ENCODE results near the gene ENOPH1. TPM values are rescaled to one million over a fixed set of nuclear protein-coding genes. Genes with fewer than 3 reads are reported as not detected.

ENOPH1 gene
- total RNA-seq (2011; cell fraction: chromatin; rRNA removed; ENCODE audit: low replicate concordance), result 7.4 and 14.2 TPM in 2 replicates
- 5.5 and 6.1 TPM in 2 replicates for total RNA-seq (2011; cell fraction: nucleolus; rRNA removed)
- 7.6 and 14.4 TPM in 2 replicates for total RNA-seq (2011; cell fraction: nucleoplasm; rRNA removed)
- total RNA-seq (2014; rRNA removed), result 44.2 and 52.5 TPM in 2 replicates
- total RNA-seq (2014; rRNA removed; fragmentation: Illumina TruSeq; extraction: Trizol), result 70.4 and 71.4 TPM in 2 replicates
- total RNA-seq (2015; rRNA removed; fragmentation: Illumina TruSeq; extraction: Trizol), result 53.7 and 57.1 TPM in 2 replicates
- total RNA-seq (2021), result 51.0 and 51.4 TPM in 2 replicates
- polyA plus RNA-seq (2011; rRNA removed), result 21.0 and 29.8 TPM in 2 replicates
- polyA plus RNA-seq (2011; cell fraction: cytosol; rRNA removed), result 13.2 and 15.4 TPM in 2 replicates
- 6.5 and 7.1 TPM in 2 replicates for polyA plus RNA-seq (2011; cell fraction: nucleus; rRNA removed)
- 38.2 and 48.5 TPM in 2 replicates for polyA plus RNA-seq (2012)
- 59.8 and 66.5 TPM in 2 replicates for polyA plus RNA-seq (2014; fragmentation: Illumina TruSeq; extraction: Trizol)
- 10 to 100 TPM; 33.6 to 38.2 TPM for polyA plus RNA-seq (2014; fragmentation: Nextera tagmentation; extraction: Ambion mirVana)
- polyA plus RNA-seq (2014; rRNA removed), result 48.9 and 58.7 TPM in 2 replicates
- 24.2 and 24.4 TPM in 2 replicates for polyA minus RNA-seq (2011; rRNA and poly(A)+ RNA removed)
- 9.9 and 10.2 TPM in 2 replicates for polyA minus RNA-seq (2011; cell fraction: cytosol; rRNA and poly(A)+ RNA removed)
- polyA minus RNA-seq (2011; cell fraction: nucleus; rRNA and poly(A)+ RNA removed), result 5.3 and 5.9 TPM in 2 replicates
- percentile 85 among the genes with signal in this experiment for Bru-seq, nascent RNA
- BruChase-seq, experiment 1, labeled RNA remaining after a 2-hour chase, result percentile 79 among the genes with signal in this experiment
- percentile 76 among the genes with signal in this experiment for BruChase-seq, experiment 2, labeled RNA remaining after a 6-hour chase
- long read RNA-seq, experiment 1, transcript ENOPH1-202 (5 exons, 1,689 nt), result minor isoform, 61 of 348 reads
- long read RNA-seq, experiment 1, transcript ENOPH1-203 (6 exons, 1,874 nt), result minor isoform, 26 of 348 reads
- long read RNA-seq, experiment 1, transcript ENOPH1-201 (6 exons, 2,025 nt), result major isoform, 210 of 348 reads
- long read RNA-seq, experiment 1, partial matches to known transcripts, result 14 of 348 reads
- long read RNA-seq, experiment 1, other reads (novel, unspliced or antisense), result 37 of 348 reads
- long read RNA-seq, experiment 2, transcript ENOPH1-201 (6 exons, 2,025 nt), result major isoform, 6 of 33 reads
- long read RNA-seq, experiment 2, partial matches to known transcripts, result 0 of 33 reads
- long read RNA-seq, experiment 2, other reads (novel, unspliced or antisense), result 22 of 33 reads
- long read RNA-seq, experiment 3, transcript ENOPH1-201 (6 exons, 2,025 nt), result major isoform, 90 of 140 reads
- long read RNA-seq, experiment 3, transcript ENOPH1-202 (5 exons, 1,689 nt), result minor isoform, 30 of 140 reads
- long read RNA-seq, experiment 3, transcript ENOPH1-203 (6 exons, 1,874 nt), result minor isoform, 14 of 140 reads
- long read RNA-seq, experiment 3, partial matches to known transcripts, result 2 of 140 reads
- long read RNA-seq, experiment 3, other reads (novel, unspliced or antisense), result 4 of 140 reads

DNA sequence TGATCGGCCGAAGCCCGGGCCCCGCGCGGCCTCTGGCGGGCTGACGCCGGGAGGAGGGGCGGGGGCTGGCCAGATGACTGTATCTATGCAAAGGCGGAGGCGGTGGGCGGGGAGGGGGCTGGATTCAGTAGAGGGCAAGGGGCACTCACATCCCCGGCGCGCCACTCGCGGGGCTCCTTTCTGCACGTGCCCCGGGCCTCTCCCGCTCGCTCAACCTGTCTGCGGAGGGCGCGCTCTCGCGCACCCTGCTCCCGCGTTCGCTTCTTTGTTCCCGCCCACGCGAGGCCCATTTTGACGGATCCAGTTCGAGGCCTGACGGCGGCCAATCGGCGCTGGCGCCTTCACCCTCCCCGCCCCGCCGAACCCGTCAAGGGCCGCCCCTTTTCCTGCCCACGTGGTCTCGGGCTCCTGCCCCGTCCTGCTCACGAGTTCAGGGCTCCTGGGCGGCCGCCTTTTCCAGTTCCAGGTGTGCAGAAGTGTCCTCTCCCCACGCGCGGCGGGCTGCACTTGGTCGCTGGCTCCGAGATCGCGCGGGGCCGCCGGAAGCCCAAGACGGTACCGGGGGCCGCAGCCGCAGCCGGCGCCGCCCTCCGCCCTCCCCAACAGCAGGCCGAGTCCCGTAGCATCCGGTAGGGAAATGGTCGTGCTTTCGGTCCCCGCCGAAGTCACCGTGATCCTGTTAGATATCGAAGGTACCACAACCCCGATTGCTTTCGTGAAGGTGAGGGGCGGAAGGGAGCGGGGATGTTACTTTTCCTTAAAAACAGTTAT, at the start of gene ENOPH1, which contains the start of gene HNRNPDL:
Gene ENOPH1 (plus strand): TSS at position 398 of the 771 bp plus-strand sequence. CDS start 240 bp downstream, at position 638.
Gene HNRNPDL (minus strand): TSS at position 270 of the 771 bp plus-strand sequence. CDS start 772 bp downstream, outside the sequence.
- FAIRE-seq, result peak; percentile 82
- peak; percentile 93 to 99 (median 95) for DNase-seq (ENCODE audit: extremely low read depth in 1 of 4, low spot score in 3 of 4)
- H2AFZ ChIP-seq (ENCODE audit: low read depth, low read length), result peak within 1 kb of the TSS; percentile 87
- POLR2A ChIA-PET, result interaction anchor here (1.8 to 3.1 kb wide), 3 partner anchors 9 to 33 kb away, joined by 8 to 29 read pairs (median 10); no protein-coding TSS in a partner anchor
- peak within 1 kb of the TSS; percentile 99 for H3K27ac ChIP-seq (ENCODE audit: extremely low read depth, low read depth, low read length)
- in situ Hi-C loops (cut with MboI) (no loop called here), intact Hi-C loops (cut with micrococcal nuclease) (no loop called here)
- peaks cover 95% of the 10 kb centered on the region for H3K79me2 ChIP-seq (ENCODE audit: control insufficient read depth, insufficient read depth, low read length)
- peaks cover 19 to 26% of the 10 kb centered on the region in 2 experiments; a peak in 4 of 5 replicates for H3K4me1 ChIP-seq (replicated peaks in 1 of 2; ENCODE audit: control insufficient read depth in 2 of 2, insufficient read depth in 2 of 2, low read length in 2 of 2)
- peak; percentile 84 for ATAC-seq
- peak within 1 kb of the TSS; percentile 100 for H3K9ac ChIP-seq (ENCODE audit: insufficient read depth in 1 of 2, low read depth in 2 of 2, low read length in 2 of 2)
- H3K4me2 ChIP-seq (ENCODE audit: insufficient read depth, low read length), result peak within 1 kb of the TSS; percentile 92
- H3K9me3 ChIP-seq (replicated peaks; ENCODE audit: control insufficient read depth, insufficient read depth, low read depth, low read length), result no peaks in the 10 kb centered on the region
- BruUV-seq (replicated peaks), result no TSS peak
- no peaks in the 10 kb centered on the region for H3K9me1 ChIP-seq (ENCODE audit: control insufficient read depth, insufficient read depth, low read length)
- peak within 1 kb of the TSS; percentile 80 for H3K4me3 ChIP-seq
- WGBS (ENCODE audit: insufficient coverage, low coverage, missing lambda C conversion rate), result 2% methylated on average over 61 of the region's 83 CpGs
- H4K20me1 ChIP-seq (replicated peaks; ENCODE audit: control insufficient read depth, insufficient read depth, low read length), result peaks cover 27% of the 10 kb centered on the region
- H3K27me3 ChIP-seq (ENCODE audit: control insufficient read depth in 2 of 2, insufficient read depth in 2 of 2, low read length in 2 of 2), result no peaks in the 10 kb centered on the region
- peaks cover 53% of the 10 kb centered on the region for H3K36me3 ChIP-seq (ENCODE audit: control insufficient read depth, insufficient read depth, low read length)
- CTCF ChIA-PET (ENCODE audit: low intra/inter-chr PET ratio), result interaction anchor here (1.4 kb wide), 1 partner anchor 56 kb away, joined by 7 read pairs; the partner anchor contains the start of gene HNRNPD
- TF ChIP-seq RNF2 (IDR thresholded peaks at IDR 0.05) (peak; percentile 66), GABPB1 (CRISPR knock-in tag; IDR thresholded peaks at IDR 0.05) (peak; percentile 81), RBBP5 (IDR thresholded peaks at IDR 0.05; ENCODE audit: borderline replicate concordance, insufficient read depth, low read length, poor library complexity, severe bottlenecking) (peak; percentile 51), NCOR1 (IDR thresholded peaks at IDR 0.05) (peak; percentile 61), RAD51 (IDR thresholded peaks at IDR 0.05; ENCODE audit: borderline replicate concordance, low read depth) (peak; percentile 94), HCFC1 (IDR thresholded peaks at IDR 0.05; ENCODE audit: low read depth, low read length) (peak; percentile 20; the same call in 1 of the 2 replicates), RCOR1 (IDR thresholded peaks at IDR 0.05; ENCODE audit: borderline replicate concordance in 1 of 2, low read depth in 2 of 2, low read length in 2 of 2) (peak in 1 of 2 experiments; percentile 53; a peak in 2 of 4 replicates), CBX3 (IDR thresholded peaks at IDR 0.05; ENCODE audit: borderline replicate concordance in 1 of 2, low read length in 2 of 2) (peak in 1 of 2 experiments; percentile 82; a peak in 1 of 3 replicates), MCM7 (IDR thresholded peaks at IDR 0.05) (no peak), TFAM (CRISPR knock-in tag; conservative IDR thresholded peaks at IDR 0.05) (no peak), ZNF408 (CRISPR knock-in tag; IDR thresholded peaks at IDR 0.05; ENCODE audit: low read depth) (no peak), FOXA1 (IDR thresholded peaks at IDR 0.05; ENCODE audit: borderline replicate concordance) (no peak), CHD2 (IDR thresholded peaks at IDR 0.05; ENCODE audit: low read depth, low read length) (peak; percentile 92), SIN3A (IDR thresholded peaks at IDR 0.05; ENCODE audit: borderline replicate concordance in 2 of 2, control insufficient read depth in 1 of 2, low read depth in 2 of 2, low read length in 2 of 2) (peak in 1 of 2 experiments; percentile 81; a peak in 2 of 4 replicates)
- TF ChIP-seq, protein P1, sequence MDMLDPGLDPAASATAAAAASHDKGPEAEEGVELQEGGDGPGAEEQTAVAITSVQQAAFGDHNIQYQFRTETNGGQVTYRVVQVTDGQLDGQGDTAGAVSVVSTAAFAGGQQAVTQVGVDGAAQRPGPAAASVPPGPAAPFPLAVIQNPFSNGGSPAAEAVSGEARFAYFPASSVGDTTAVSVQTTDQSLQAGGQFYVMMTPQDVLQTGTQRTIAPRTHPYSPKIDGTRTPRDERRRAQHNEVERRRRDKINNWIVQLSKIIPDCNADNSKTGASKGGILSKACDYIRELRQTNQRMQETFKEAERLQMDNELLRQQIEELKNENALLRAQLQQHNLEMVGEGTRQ (CRISPR knock-in tag; IDR thresholded peaks at IDR 0.05), result peak; percentile 95
